ENCODE results near the gene HSPG2. TPM values are rescaled to one million over a fixed set of nuclear protein-coding genes. Genes with fewer than 3 reads are reported as not detected.
A peak's percentile ranks its signal among the peaks of the same experiment; 100 is the strongest.
"Not testable (repeated sequence)": the region's sequence is repeated elsewhere in the genome, so short reads cannot be mapped to it uniquely, and the experiment has no call there.

HSPG2 gene
- total RNA-seq, 1 donor from 2014 or later, result 912 TPM

- no peak for DNase-seq (ENCODE audit: low read depth)
These were observed 109.9 kb downstream of the HSPG2 start for GRCh38 chr1:21827141-21827679.

- DNase-seq (ENCODE audit: low read depth), result not testable (repeated sequence)
These were observed 110.4 kb downstream of the HSPG2 start for GRCh38 chr1:21826694-21827093.

GRCh38 chr1:21825393-21825792 is 111.7 kb downstream of the HSPG2 start:
- no peak for DNase-seq (ENCODE audit: low read depth)

GRCh38 chr1:21824926-21825325 is 112.2 kb downstream of the HSPG2 start:
- no peak for DNase-seq (ENCODE audit: low read depth)

GRCh38 chr1:21823980-21824702 is 113.0 kb downstream of the HSPG2 start:
- DNase-seq (ENCODE audit: low read depth), result no peak

- no peak for DNase-seq (ENCODE audit: low read depth)
These were observed 113.7 kb downstream of the HSPG2 start for GRCh38 chr1:21823206-21823979.

- no peak for DNase-seq (ENCODE audit: low read depth)
These were observed 114.8 kb downstream of the HSPG2 start for GRCh38 chr1:21822349-21822748.

GRCh38 chr1:21821385-21822019 is 115.6 kb downstream of the HSPG2 start:
- no peak for DNase-seq (ENCODE audit: low read depth)

- no peak for DNase-seq (ENCODE audit: low read depth)
These were observed 116.4 kb downstream of the HSPG2 start for GRCh38 chr1:21820597-21821232.

GRCh38 chr1:21818656-21819055 is 118.5 kb downstream of the HSPG2 start:
- DNase-seq (ENCODE audit: low read depth), result no peak

GRCh38 chr1:21816602-21817302 is 120.4 kb downstream of the HSPG2 start:
- DNase-seq (ENCODE audit: low read depth), result peak; percentile 85

- no peak for DNase-seq (ENCODE audit: low read depth)
These were observed 121.3 kb downstream of the HSPG2 start for GRCh38 chr1:21815724-21816321.

- no peak for DNase-seq (ENCODE audit: low read depth)
These were observed 122.0 kb downstream of the HSPG2 start for GRCh38 chr1:21814981-21815582.

GRCh38 chr1:21814241-21814918 is 122.7 kb downstream of the HSPG2 start:
- no peak for DNase-seq (ENCODE audit: low read depth)

GRCh38 chr1:21813542-21813941 is 123.6 kb downstream of the HSPG2 start:
- DNase-seq (ENCODE audit: low read depth), result no peak

GRCh38 chr1:21811875-21812305 is 125.2 kb downstream of the HSPG2 start, which contains the start of gene LDLRAD2:
LDLRAD2 (plus strand) TSS chr1:21812265; CDS start chr1:21812452, 187 bp downstream.
- peak; percentile 19 for DNase-seq (ENCODE audit: low read depth)

GRCh38 chr1:21804536-21804935 is 132.6 kb downstream of the HSPG2 start:
- DNase-seq (ENCODE audit: low read depth), result no peak

- DNase-seq (ENCODE audit: low read depth), result peak; percentile 58
These were observed 136.0 kb downstream of the HSPG2 start for GRCh38 chr1:21801100-21801499.

GRCh38 chr1:21799730-21800129 is 137.4 kb downstream of the HSPG2 start:
- no peak for DNase-seq (ENCODE audit: low read depth)

GRCh38 chr1:21795075-21795474 is 142.0 kb downstream of the HSPG2 start:
- DNase-seq (ENCODE audit: low read depth), result no peak

Measured in renal cortical epithelial cell (primary cell).